ENCODE results near the gene LEF1. TPM values are rescaled to one million over a fixed set of nuclear protein-coding genes. Genes with fewer than 3 reads are reported as not detected.
A peak's percentile ranks its signal among the peaks of the same experiment; 100 is the strongest.

LEF1 gene
- total and polyA plus RNA-seq, 8 donors, result 4.1 to 49.4 (median 33.8) TPM

GRCh38 chr4:108155373-108155772, 13.4 kb downstream of the LEF1 start:
- H3K36me3 ChIP-seq, result no peaks in the 10 kb centered on the region
- DNase-seq, result no peak
- H3K27ac ChIP-seq, result no peak overlapping the region
- ATAC-seq, result no peak
- no peaks in the 10 kb centered on the region for H3K9me3 ChIP-seq
- no peak overlapping the region for H3K4me3 ChIP-seq
- intact Hi-C loops (cut with DNase I), result loop anchor here in 1 of 2 donors (10.0 kb wide), 1 partner anchor 1019 kb away; no protein-coding TSS in a partner anchor
- TF ChIP-seq, protein P1, sequence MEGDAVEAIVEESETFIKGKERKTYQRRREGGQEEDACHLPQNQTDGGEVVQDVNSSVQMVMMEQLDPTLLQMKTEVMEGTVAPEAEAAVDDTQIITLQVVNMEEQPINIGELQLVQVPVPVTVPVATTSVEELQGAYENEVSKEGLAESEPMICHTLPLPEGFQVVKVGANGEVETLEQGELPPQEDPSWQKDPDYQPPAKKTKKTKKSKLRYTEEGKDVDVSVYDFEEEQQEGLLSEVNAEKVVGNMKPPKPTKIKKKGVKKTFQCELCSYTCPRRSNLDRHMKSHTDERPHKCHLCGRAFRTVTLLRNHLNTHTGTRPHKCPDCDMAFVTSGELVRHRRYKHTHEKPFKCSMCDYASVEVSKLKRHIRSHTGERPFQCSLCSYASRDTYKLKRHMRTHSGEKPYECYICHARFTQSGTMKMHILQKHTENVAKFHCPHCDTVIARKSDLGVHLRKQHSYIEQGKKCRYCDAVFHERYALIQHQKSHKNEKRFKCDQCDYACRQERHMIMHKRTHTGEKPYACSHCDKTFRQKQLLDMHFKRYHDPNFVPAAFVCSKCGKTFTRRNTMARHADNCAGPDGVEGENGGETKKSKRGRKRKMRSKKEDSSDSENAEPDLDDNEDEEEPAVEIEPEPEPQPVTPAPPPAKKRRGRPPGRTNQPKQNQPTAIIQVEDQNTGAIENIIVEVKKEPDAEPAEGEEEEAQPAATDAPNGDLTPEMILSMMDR (IDR thresholded peaks at IDR 0.05), result no peak
- peaks cover 4 to 16% of the 10 kb centered on the region in 2 donors for H3K27me3 ChIP-seq
- H3K4me1 ChIP-seq, result no peaks in the 10 kb centered on the region

- TF ChIP-seq, protein P1 (IDR thresholded peaks at IDR 0.05), result no peak
- no peak for DNase-seq
- H3K4me1 ChIP-seq, result no peaks in the 10 kb centered on the region
- H3K9me3 ChIP-seq, result no peaks in the 10 kb centered on the region
- intact Hi-C loops (cut with DNase I), result loop anchor here in 1 of 2 donors (10.0 kb wide), 1 partner anchor 1022 kb away; no protein-coding TSS in a partner anchor
- no peak overlapping the region for H3K4me3 ChIP-seq
- no peaks in the 10 kb centered on the region for H3K36me3 ChIP-seq
- no peak for ATAC-seq
- H3K27me3 ChIP-seq, result peaks cover 0 to 10% of the 10 kb centered on the region in 2 donors
- no peak overlapping the region for H3K27ac ChIP-seq
Measured at GRCh38 chr4:108152980-108153379, 15.8 kb downstream of the LEF1 start.

DNA sequence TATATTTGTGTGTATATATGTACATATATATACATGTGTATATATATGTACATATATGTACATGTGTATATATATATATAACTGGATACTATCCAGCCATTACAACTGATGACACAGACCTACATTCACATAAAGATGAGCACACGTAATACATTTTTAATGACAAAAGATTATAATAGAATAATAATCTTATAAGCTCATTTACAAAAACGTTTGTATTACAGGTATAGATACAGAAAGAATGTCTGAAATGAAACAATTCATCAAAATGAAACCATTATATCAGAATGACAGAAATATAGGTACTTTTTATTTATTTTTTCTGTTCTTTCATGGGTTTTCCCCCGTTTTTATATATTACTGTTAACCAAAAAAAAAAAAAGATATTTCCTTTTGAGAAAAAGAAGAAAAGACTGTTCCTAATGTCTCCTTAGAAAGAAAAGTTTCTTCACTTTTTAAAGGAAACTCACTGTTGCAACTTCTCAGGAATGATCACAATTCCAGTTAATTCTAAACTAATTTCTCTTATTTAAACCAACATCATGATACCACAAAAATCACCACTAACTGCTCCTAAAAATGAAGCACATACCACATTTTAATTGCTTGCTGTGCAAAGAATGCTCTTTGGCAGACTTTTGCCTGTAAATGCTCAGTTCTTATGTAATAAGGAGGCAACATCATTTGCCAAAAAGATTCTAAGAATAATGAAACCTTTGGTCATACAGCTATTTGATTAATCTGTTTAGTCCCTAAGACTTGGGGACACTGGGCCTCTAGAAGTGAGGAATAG, 18.9 kb downstream of the LEF1 start:
- TF ChIP-seq, protein P1 (IDR thresholded peaks at IDR 0.05), result no peak
- Histone ChIP-seq H3K9me3 (no peaks in the 10 kb centered on the region), H3K36me3 (no peaks in the 10 kb centered on the region), H3K4me1 (no peaks in the 10 kb centered on the region), H3K27ac (no peak overlapping the region), H3K27me3 (no peaks in the 10 kb centered on the region), H3K4me3 (no peak overlapping the region)
- intact Hi-C loops (cut with DNase I), result loop anchor here in 1 of 2 donors (10.0 kb wide), 1 partner anchor 1025 kb away; no protein-coding TSS in a partner anchor
- DNase-seq, result no peak
- no peak for ATAC-seq

DNA sequence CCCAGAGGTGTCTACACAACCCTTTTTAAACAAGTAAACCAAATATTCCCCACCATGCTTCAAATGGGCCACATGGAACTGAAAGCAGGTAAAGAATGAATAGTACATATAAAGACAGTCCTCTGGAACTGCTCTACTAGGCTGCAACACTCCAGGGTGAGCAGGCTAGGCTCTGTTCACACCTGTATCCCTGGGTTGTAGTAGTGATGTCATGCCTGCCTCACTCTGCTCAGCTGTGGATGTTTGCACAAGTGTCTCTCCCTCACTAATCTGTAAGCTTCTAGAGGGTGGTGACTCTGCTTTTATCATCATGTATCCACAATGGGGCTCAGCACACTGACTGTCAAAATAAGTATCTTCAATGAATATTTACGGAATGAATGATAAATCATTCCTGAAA, 20.4 kb downstream of the LEF1 start:
- intact Hi-C loops (cut with DNase I), result no loop called here
- Histone ChIP-seq H3K4me3 (no peak overlapping the region), H3K27ac (no peak overlapping the region), H3K4me1 (no peaks in the 10 kb centered on the region), H3K9me3 (no peaks in the 10 kb centered on the region), H3K27me3 (no peaks in the 10 kb centered on the region), H3K36me3 (no peaks in the 10 kb centered on the region)
- DNase-seq (no peak), ATAC-seq (peak; percentile 24)
- TF ChIP-seq, protein P1 (IDR thresholded peaks at IDR 0.05), result no peak

GRCh38 chr4:108146819-108147218, 21.9 kb downstream of the LEF1 start:
- H3K9me3 ChIP-seq, result no peaks in the 10 kb centered on the region
- H3K4me3 ChIP-seq, result no peak overlapping the region
- DNase-seq, result no peak
- no peak overlapping the region for H3K27ac ChIP-seq
- no peaks in the 10 kb centered on the region for H3K36me3 ChIP-seq
- intact Hi-C loops (cut with DNase I), result no loop called here
- no peaks in the 10 kb centered on the region for H3K4me1 ChIP-seq
- no peaks in the 10 kb centered on the region for H3K27me3 ChIP-seq
- no peak for ATAC-seq
- TF ChIP-seq, protein P1 (IDR thresholded peaks at IDR 0.05), result no peak

All from left lung (tissue), 10 donors.